ENCODE measurements around the gene ANP32A.

DNA sequence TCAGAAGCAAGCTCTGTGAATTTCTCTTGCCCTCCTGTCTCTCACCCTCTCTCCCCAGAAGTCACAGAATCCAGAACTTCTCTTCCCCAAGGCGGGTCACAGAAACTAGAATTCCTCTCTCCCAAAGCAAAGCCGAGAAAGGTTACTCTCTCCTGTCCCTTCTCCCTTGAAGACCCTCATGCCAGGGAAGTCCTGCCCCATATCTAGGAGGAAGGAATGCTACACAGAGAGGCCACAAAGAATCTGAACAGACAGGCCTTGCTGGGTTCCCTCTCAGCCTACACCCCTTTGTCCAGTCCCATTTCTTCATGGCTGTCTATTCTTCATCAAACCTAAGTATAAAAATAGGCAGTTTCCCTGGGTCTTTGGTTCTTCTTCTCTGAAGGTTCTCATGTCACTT is 29.8 kb downstream of the ANP32A start:
- TF ChIP-seq, protein P1, sequence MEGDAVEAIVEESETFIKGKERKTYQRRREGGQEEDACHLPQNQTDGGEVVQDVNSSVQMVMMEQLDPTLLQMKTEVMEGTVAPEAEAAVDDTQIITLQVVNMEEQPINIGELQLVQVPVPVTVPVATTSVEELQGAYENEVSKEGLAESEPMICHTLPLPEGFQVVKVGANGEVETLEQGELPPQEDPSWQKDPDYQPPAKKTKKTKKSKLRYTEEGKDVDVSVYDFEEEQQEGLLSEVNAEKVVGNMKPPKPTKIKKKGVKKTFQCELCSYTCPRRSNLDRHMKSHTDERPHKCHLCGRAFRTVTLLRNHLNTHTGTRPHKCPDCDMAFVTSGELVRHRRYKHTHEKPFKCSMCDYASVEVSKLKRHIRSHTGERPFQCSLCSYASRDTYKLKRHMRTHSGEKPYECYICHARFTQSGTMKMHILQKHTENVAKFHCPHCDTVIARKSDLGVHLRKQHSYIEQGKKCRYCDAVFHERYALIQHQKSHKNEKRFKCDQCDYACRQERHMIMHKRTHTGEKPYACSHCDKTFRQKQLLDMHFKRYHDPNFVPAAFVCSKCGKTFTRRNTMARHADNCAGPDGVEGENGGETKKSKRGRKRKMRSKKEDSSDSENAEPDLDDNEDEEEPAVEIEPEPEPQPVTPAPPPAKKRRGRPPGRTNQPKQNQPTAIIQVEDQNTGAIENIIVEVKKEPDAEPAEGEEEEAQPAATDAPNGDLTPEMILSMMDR (IDR thresholded peaks at IDR 0.05; ENCODE audit: borderline replicate concordance, extremely low read depth, low read length, poor library complexity, severe bottlenecking): no peak
- TF ChIP-seq EZH2 (IDR thresholded peaks at IDR 0.05; ENCODE audit: borderline replicate concordance, low read depth, low read length, severe bottlenecking): no peak

Data from DND-41 (cell line).